ENCODE measurements around the gene DDR2. TPM values are rescaled to one million over a fixed set of nuclear protein-coding genes. Genes with fewer than 3 reads are reported as not detected.

The DDR2 gene
- total RNA-seq, 2 donors from 2014 or later: 41.6 to 69.9 TPM

GRCh38 chr1:162662013-162662412, 29.7 kb downstream of the DDR2 start:
- Histone ChIP-seq H3K36me3 (peaks cover 11% of the 10 kb centered on the region), H3K4me1 (peaks cover 0 to 9% of the 10 kb centered on the region in 2 donors), H3K27me3 (no peaks in the 10 kb centered on the region), H3K4me3 (no peak overlapping the region), H3K27ac (no peak overlapping the region), H3K9me3 (no peaks in the 10 kb centered on the region)
- DNase-seq (ENCODE audit: low spot score): no peak
- TF ChIP-seq, protein P1, sequence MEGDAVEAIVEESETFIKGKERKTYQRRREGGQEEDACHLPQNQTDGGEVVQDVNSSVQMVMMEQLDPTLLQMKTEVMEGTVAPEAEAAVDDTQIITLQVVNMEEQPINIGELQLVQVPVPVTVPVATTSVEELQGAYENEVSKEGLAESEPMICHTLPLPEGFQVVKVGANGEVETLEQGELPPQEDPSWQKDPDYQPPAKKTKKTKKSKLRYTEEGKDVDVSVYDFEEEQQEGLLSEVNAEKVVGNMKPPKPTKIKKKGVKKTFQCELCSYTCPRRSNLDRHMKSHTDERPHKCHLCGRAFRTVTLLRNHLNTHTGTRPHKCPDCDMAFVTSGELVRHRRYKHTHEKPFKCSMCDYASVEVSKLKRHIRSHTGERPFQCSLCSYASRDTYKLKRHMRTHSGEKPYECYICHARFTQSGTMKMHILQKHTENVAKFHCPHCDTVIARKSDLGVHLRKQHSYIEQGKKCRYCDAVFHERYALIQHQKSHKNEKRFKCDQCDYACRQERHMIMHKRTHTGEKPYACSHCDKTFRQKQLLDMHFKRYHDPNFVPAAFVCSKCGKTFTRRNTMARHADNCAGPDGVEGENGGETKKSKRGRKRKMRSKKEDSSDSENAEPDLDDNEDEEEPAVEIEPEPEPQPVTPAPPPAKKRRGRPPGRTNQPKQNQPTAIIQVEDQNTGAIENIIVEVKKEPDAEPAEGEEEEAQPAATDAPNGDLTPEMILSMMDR (IDR thresholded peaks at IDR 0.05): no peak

GRCh38 chr1:162663086-162663485, 30.8 kb downstream of the DDR2 start:
- TF ChIP-seq, protein P1 (IDR thresholded peaks at IDR 0.05): no peak
- Histone ChIP-seq H3K36me3 (peaks cover 7% of the 10 kb centered on the region), H3K4me1 (peaks cover 0 to 9% of the 10 kb centered on the region in 2 donors), H3K9me3 (no peaks in the 10 kb centered on the region), H3K27me3 (no peaks in the 10 kb centered on the region), H3K27ac (no peak overlapping the region), H3K4me3 (no peak overlapping the region)
- no peak for DNase-seq (ENCODE audit: low spot score)

- Histone ChIP-seq H3K27me3 (no peaks in the 10 kb centered on the region), H3K9me3 (no peaks in the 10 kb centered on the region), H3K27ac (no peak overlapping the region), H3K4me3 (no peak overlapping the region), H3K36me3 (peaks cover 7% of the 10 kb centered on the region), H3K4me1 (peaks cover 0 to 9% of the 10 kb centered on the region in 2 donors)
- TF ChIP-seq, protein P1 (IDR thresholded peaks at IDR 0.05): no peak
- DNase-seq (ENCODE audit: low spot score): peak; percentile 63
Measured at GRCh38 chr1:162663589-162664106, 31.4 kb downstream of the DDR2 start.

GRCh38 chr1:162666006-162666645, 33.9 kb downstream of the DDR2 start:
- H3K4me1 ChIP-seq: peaks cover 0 to 17% of the 10 kb centered on the region in 2 donors

GRCh38 chr1:162667381-162668080, 35.3 kb downstream of the DDR2 start:
- Histone ChIP-seq H3K36me3 (no peaks in the 10 kb centered on the region), H3K27ac (no peak overlapping the region), H3K4me3 (no peak overlapping the region), H3K9me3 (no peaks in the 10 kb centered on the region), H3K27me3 (no peaks in the 10 kb centered on the region), H3K4me1 (peaks cover 0 to 31% of the 10 kb centered on the region in 2 donors)
- no peak for DNase-seq (ENCODE audit: low spot score)
- TF ChIP-seq, protein P1 (IDR thresholded peaks at IDR 0.05): no peak

More at GRCh38 chr1:162666006-162666645, 33.9 kb downstream of the DDR2 start:
- TF ChIP-seq, protein P1 (IDR thresholded peaks at IDR 0.05): no peak
- H3K36me3 ChIP-seq: no peaks in the 10 kb centered on the region
- no peak for DNase-seq (ENCODE audit: low spot score)
- no peaks in the 10 kb centered on the region for H3K9me3 ChIP-seq
- H3K27me3 ChIP-seq: no peaks in the 10 kb centered on the region
- H3K27ac ChIP-seq: no peak overlapping the region
- no peak overlapping the region for H3K4me3 ChIP-seq
